Choroid plexus epithelial cell (primary cell): Measurements from ENCODE around the gene SMG1.
A peak's percentile ranks its signal among the peaks of the same experiment; 100 is the strongest.
"Not testable (repeated sequence)": the region's sequence is repeated elsewhere in the genome, so short reads cannot be mapped to it uniquely, and the experiment has no call there.

Experiments
- DNase-seq: peaks from one replicate; pipeline ENCODE4 v3.0.0-alpha.2; 2010; ENCODE audit warnings: low read depth
- H3K4me3 ChIP-seq: 2 replicates; pipeline ENCODE4 v1.5.1; 2011; ENCODE audit warnings: low read depth, mild to moderate bottlenecking, control low read depth, low read length, moderate library complexity
- CTCF ChIP-seq: conservative IDR thresholded peaks from 2 replicates; pipeline ENCODE4 v1.5.1; 2011; ENCODE audit warnings: low read depth, mild to moderate bottlenecking, control low read depth, inconsistent platforms, low read length, moderate library complexity

The SMG1 gene

GRCh38 chr16:18762713-18763112 is 163.5 kb downstream of the SMG1 start:
- DNase-seq: not testable (repeated sequence)

GRCh38 chr16:18759598-18760520 is 166.3 kb downstream of the SMG1 start:
- peak; percentile 48 for TF ChIP-seq CTCF
- DNase-seq: peak; percentile 8
- H3K4me3 ChIP-seq: not testable (repeated sequence)

More at GRCh38 chr16:18762713-18763112, 163.5 kb downstream of the SMG1 start:
- H3K4me3 ChIP-seq: not testable (repeated sequence)

- H3K4me3 ChIP-seq, DNase-seq: not testable (repeated sequence)
Measured at GRCh38 chr16:18757960-18758660, 168.1 kb downstream of the SMG1 start.

- not testable (repeated sequence) for H3K4me3 ChIP-seq, DNase-seq
Measured at GRCh38 chr16:18756639-18757038, 169.6 kb downstream of the SMG1 start.
